Fibroblast of skin of left biceps (primary cell): ENCODE data around the gene STC2.

Source experiments
- DNase-seq, 2 experiments: peaks; one replicate each; pipeline ENCODE4 v3.0.0-alpha.2; 2013; ENCODE audit warnings: low read depth in 2 of 2

STC2 gene

GRCh38 chr5:173268750-173269432 is 59.3 kb downstream of the STC2 start:
- no peak for DNase-seq

- no peak for DNase-seq
Observed at GRCh38 chr5:173265433-173265832, 62.8 kb downstream of the STC2 start.
